Right lobe of liver (tissue), 4 donors: ENCODE results near the gene KIFC3.

Source experiments
- CTCF ChIP-seq, 4 donors: fragments of 200-600 bp in 3 of 4; fragments of 450-650 bp in 1 of 4; IDR thresholded peaks; one replicate each; pipeline versions ENCODE4 v1.5.1 to v1.8.0; 2016 to 2022; ENCODE audit warnings: antibody characterized with exemption in 4 of 4, mild to moderate bottlenecking in 2 of 4
- POLR2A ChIP-seq: fragments of 450-650 bp; IDR thresholded peaks from one replicate; pipeline ENCODE4 v1.6.1; 2017; ENCODE audit warnings: antibody characterized with exemption, mild to moderate bottlenecking
- donor health status: DM: no; HTN: no; CAD: no.
- donor health status: DM: no; HTN: no; CAD: no.
- donor health status: DM: no; HTN: yes; CAD: no.

- TF ChIP-seq POLR2A (no peak), CTCF (IDR thresholded peaks at IDR 0.05) (no peak)
These were observed 13.3 kb downstream of the KIFC3 start for GRCh38 chr16:57788951-57789350.
